Activated CD4-positive, alpha-beta T cell treated with anti-CD3 and anti-CD28 coated beads for 24 hours (primary cell): ENCODE data around the gene TPST2.
"Not testable (repeated sequence)": the region's sequence is repeated elsewhere in the genome, so short reads cannot be mapped to it uniquely, and the experiment has no call there.

Source experiments
- DNase-seq, 2 donors: peaks; one replicate each; pipeline ENCODE4 v3.0.0-alpha.2; 2020; ENCODE audit warnings: low read depth in 2 of 2

TPST2 gene

GRCh38 chr22:26589845-26590736 is at the start of gene TPST2:
TSS of gene TPST2 (minus strand) at chr22:26590132. CDS start at chr22:26541630, 48,502 bp downstream.
- peak; percentile 53 to 64 for DNase-seq

- DNase-seq = no peak
These were observed 46.4 kb upstream of the TPST2 start for GRCh38 chr22:26636296-26636695.

GRCh38 chr22:26635117-26635516 is 45.2 kb upstream of the TPST2 start:
- no peak for DNase-seq

- no peak for DNase-seq
These were observed 44.3 kb upstream of the TPST2 start for GRCh38 chr22:26634189-26634588.

- DNase-seq = no peak
These were observed 42.7 kb upstream of the TPST2 start for GRCh38 chr22:26632422-26633155.

DNA sequence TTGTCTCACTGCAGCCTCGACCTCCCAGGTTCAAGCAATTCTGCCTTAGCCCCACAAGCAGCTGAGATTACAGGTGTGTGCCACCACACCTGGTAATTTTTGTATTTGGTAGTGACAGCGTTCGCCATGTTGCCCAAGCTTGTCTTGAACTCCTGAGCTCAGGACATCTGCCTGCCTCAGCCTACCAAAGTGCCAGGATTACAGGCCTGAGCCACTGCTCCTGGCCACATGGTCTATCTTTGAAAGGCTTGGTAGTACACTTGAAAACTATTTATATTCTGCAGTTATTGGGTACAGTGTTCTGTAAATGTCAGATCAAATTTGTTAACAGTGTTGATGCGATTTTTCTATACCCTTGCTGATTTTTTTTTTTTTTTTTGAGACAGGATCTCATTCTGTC is 41.4 kb upstream of the TPST2 start:
- no peak for DNase-seq

GRCh38 chr22:26629988-26630761 is 40.2 kb upstream of the TPST2 start:
- no peak for DNase-seq

- no peak for DNase-seq
These were observed 34.9 kb upstream of the TPST2 start for GRCh38 chr22:26624803-26625202.

DNA sequence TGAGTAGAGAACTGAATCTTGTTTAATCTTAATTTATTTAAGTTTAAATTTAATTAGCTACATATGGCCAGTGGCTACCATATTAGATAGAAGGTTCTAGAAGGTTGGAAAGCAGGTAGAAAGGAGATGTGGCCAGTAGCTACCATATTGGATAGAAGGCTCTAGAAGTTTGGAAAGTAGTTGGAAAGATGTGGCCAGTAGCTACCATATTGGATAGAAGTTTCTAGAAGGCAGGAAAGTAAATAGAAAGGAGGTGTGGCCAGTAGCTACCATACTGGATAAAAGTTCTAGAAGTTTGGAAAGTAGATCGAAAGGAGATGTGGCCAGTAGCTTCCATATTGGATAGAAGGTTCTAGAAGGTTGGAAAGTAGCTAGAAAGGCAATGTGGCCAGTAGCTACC is 34.1 kb upstream of the TPST2 start:
- no peak for DNase-seq

GRCh38 chr22:26621663-26622062 is 31.7 kb upstream of the TPST2 start, which contains the start of gene CRYBA4:
TSS of gene CRYBA4 (plus strand) at chr22:26621963. CDS start at chr22:26622597, 634 bp downstream.
- no peak for DNase-seq

DNA sequence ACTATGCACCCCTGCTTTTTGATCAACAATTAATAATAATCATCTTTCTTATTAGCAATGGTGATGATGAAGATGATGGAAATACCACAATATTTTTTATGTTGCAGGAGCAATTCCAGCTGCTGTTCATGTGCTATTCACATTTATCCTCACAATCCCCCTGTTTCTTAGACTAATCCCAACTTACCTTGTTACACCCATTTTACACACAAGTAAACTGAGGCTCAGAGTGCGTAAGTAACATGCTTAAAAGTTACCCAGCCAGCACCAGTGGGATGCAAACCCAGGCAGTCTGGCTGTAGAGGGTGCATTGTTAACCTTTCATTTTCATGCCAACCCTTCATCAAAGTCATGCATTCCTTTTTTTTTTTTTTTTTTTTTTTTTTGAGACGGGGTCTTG is 30.3 kb upstream of the TPST2 start:
- DNase-seq = no peak

DNA sequence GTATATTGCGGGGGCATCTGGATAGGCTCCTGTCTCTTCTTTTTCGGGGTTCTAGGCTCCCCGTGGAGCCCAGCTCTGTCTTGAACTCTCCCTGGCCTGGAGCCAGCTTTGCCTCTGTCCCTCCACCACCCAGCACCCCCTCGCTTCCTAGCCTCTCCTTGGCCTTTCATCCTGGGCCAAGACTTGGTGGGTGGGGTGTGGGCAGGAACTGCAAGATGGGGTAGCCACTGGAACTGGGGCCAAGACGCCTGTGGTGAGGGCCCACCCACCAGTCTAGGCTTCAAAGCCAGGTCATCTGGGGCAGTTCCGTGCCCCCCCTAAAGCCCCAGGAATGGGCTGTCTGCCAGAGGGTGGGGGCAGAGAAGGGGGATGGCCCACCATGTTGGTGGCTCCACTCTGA is 29.6 kb upstream of the TPST2 start:
- DNase-seq = no peak

DNA sequence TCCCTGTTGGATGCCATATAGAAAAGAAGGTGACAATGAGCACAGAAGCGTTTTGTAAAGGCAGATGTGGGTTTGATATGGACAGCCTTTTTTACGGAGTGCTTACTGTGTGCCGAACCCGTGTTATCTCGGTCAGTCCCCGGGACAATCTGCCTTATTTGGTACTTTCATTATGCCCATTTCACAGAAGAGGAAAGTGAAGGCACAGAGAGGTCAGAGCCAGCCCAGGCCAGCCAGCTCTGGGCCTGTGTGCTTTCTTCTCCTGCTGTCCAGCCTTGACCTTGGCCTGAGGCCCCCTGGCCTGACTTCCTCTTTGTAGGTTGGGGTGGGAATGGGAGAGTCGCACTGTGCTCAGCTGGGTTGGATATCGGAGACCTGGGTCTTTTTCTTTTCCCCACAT is 28.5 kb upstream of the TPST2 start:
- no peak for DNase-seq

- no peak for DNase-seq
These were observed 27.6 kb upstream of the TPST2 start, which contains the start of gene CRYBB1 for GRCh38 chr22:26617271-26618199. TSS of gene CRYBB1 (minus strand) at chr22:26618027. CDS start at chr22:26616319, 1,708 bp downstream.

- no peak for DNase-seq
These were observed 26.7 kb upstream of the TPST2 start for GRCh38 chr22:26616650-26617049.

DNA sequence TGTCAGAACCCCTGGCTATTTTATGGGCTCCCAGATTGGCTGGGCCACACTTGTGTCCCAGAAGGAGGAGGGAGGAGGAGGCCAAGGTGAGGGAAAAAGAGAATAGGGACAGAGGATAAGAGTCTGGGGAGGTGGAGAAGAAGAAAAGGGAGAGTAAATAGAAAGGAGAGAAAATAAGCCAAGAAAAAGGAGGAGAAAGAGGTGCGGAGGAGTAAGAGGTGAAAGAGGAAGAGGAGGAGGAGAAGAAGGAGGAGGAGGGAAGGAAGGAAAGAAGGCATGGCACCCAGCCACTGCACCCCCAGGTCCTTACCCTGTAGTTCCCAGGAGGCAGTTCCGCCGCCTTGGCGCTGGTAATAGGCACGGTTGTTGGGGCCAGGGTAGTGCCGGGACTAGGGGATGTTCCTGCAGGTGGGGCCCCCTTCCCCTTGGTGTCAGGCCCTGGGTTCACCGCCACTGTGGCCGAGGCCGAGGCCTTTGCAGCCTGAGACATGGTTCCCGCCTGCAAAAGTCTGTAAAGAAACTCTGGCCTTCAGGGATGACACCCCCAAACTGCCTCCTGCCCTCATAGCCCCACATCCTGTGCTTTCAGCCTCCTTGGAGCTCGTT is 26.0 kb upstream of the TPST2 start:
- DNase-seq = no peak

GRCh38 chr22:26615149-26615548 is 25.2 kb upstream of the TPST2 start:
- no peak for DNase-seq

GRCh38 chr22:26614322-26614721 is 24.4 kb upstream of the TPST2 start:
- no peak for DNase-seq

GRCh38 chr22:26613753-26614152 is 23.8 kb upstream of the TPST2 start:
- not testable (repeated sequence) for DNase-seq

- DNase-seq = no peak
These were observed 22.7 kb upstream of the TPST2 start for GRCh38 chr22:26612652-26613051.
